SU-DHL-6 (cell line): ENCODE data around the gene BCL2L1.

Source experiments
- H2AFZ ChIP-seq: fragments of 200-600 bp; sonication (generic); 2 replicates; pipeline ENCODE4 v1.6.1; 2014; ENCODE audit warnings: low read depth, mild to moderate bottlenecking, moderate library complexity, mixed read lengths, antibody characterized with exemption, low read length; ENCODE audit not compliant: severe bottlenecking
- H3F3A ChIP-seq: fragments of 200-600 bp; shearing (Covaris generic); 2 replicates; pipeline ENCODE4 v1.6.0; 2016; ENCODE audit warnings: antibody characterized with exemption, mild to moderate bottlenecking; ENCODE audit not compliant: insufficient read depth
- H3K27ac ChIP-seq: fragments of 200-600 bp; sonication (generic); 2 replicates; pipeline ENCODE4 v1.5.1; 2016; ENCODE audit warnings: low read depth, mild to moderate bottlenecking, low read length, moderate library complexity, mixed read lengths
- H3K27me3 ChIP-seq: fragments of 200-600 bp; sonication (generic), shearing (Covaris generic); 2 replicates; pipeline ENCODE4 v1.6.0; 2014; ENCODE audit warnings: mild to moderate bottlenecking, low read length
- H3K36me3 ChIP-seq: fragments of 200-600 bp; sonication (generic); 2 replicates; pipeline ENCODE4 v1.6.1; 2014; ENCODE audit warnings: mild to moderate bottlenecking, low read length, mixed read lengths
- H3K4me2 ChIP-seq: fragments of 300-600, 200-600 bp; shearing (Covaris generic), sonication (generic); 2 replicates; pipeline ENCODE4 v1.6.0; 2014; ENCODE audit warnings: low read length, low read depth, mild to moderate bottlenecking; ENCODE audit not compliant: poor library complexity, severe bottlenecking
- H3K4me3 ChIP-seq: fragments of 200-600 bp; sonication (generic); 2 replicates; pipeline ENCODE4 v1.5.1; 2014; ENCODE audit warnings: antibody characterized with exemption, low read length, mild to moderate bottlenecking, mixed read lengths; ENCODE audit not compliant: insufficient read depth, poor library complexity, severe bottlenecking
- H3K79me2 ChIP-seq: fragments of 200-600 bp; sonication (generic); 2 replicates; pipeline ENCODE4 v1.6.1; 2014; ENCODE audit warnings: mild to moderate bottlenecking, low read length, moderate library complexity; ENCODE audit not compliant: insufficient read depth
- H3K9ac ChIP-seq: fragments of 200-600 bp; sonication (generic); 2 replicates; pipeline ENCODE4 v1.7.0; 2014; ENCODE audit warnings: mild to moderate bottlenecking, low read length
- H3K9me2 ChIP-seq: fragments of 200-600 bp; sonication (generic); replicated peaks from 2 replicates; pipeline ENCODE4 v1.6.1; 2014; ENCODE audit warnings: low read length; ENCODE audit not compliant: insufficient read depth
- H3K9me3 ChIP-seq: fragments of 200-600 bp; sonication (generic); 2 replicates; pipeline ENCODE4 v1.6.1; 2014; ENCODE audit warnings: low read length, mixed read lengths; ENCODE audit not compliant: insufficient read depth
- H4K20me1 ChIP-seq: fragments of 200-600 bp; sonication (generic); 2 replicates; pipeline ENCODE4 v1.6.1; 2014; ENCODE audit warnings: low read depth, mild to moderate bottlenecking, antibody characterized with exemption, low read length, moderate library complexity, mixed read lengths
- EZH2phosphoT487 ChIP-seq: fragments of 200-600 bp; sonication (generic), shearing (Covaris generic); conservative IDR thresholded peaks from 2 replicates; pipeline ENCODE4 v1.6.1; 2018; ENCODE audit warnings: mild to moderate bottlenecking, antibody characterized with exemption, low read length, moderate library complexity, mixed read lengths
- TF ChIP-seq, protein P1 (sequence below): fragments of 200-600 bp; sonication (generic); IDR thresholded peaks from one replicate; pipeline ENCODE4 v1.5.1; 2017; ENCODE audit warnings: antibody characterized with exemption, mild to moderate bottlenecking, low read length, moderate library complexity; ENCODE audit not compliant: insufficient read depth, poor library complexity, severe bottlenecking

Gene BCL2L1

DNA sequence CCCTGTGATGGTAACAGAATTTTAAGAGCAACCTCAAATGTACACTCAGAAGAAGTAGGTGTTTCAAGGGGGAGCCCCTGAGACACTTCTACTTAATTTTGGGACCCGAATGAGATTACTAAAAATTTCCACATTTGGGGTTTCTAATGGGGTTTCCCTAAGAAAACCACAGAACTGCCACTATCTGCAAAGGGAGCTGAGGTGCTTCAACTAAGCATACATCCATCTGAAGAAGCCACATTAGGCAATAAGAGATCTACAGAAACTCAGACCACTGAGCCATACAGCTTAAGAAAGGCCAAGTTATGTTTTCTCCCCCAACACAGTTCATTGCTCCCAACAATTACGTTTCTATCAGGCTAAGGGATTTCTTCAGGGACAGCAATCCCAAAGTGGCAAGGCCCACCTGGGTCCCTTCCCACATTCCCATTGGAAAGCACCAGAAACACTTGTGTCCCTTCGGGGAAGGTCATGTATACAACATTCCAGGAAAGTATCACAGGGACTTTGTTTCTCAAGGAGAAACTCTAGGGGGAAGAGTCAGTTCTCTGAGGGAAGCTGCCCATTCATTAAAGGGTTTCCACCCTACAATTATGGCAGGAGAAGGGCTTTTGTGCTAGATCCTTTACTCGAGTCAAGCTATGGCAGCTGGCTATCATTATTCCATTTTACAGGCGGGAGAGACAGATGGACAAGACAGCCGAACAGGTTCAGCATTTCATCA lies 5.0 kb downstream of the BCL2L1 start:
- Histone ChIP-seq H3F3A (peaks cover 16% of the 10 kb centered on the region), H3K79me2 (peaks cover 89% of the 10 kb centered on the region), H3K4me2 (peak overlapping the region; percentile 78), H3K9me3 (no peaks in the 10 kb centered on the region), H3K9me2 (no peaks in the 10 kb centered on the region), H4K20me1 (no peaks in the 10 kb centered on the region), H3K9ac (peak overlapping the region; percentile 36), H3K4me3 (peak overlapping the region; percentile 27), H3K36me3 (no peaks in the 10 kb centered on the region), H3K27me3 (no peaks in the 10 kb centered on the region), H3K27ac (peak overlapping the region; percentile 78), H2AFZ (no peak overlapping the region)
- TF ChIP-seq, protein P1, sequence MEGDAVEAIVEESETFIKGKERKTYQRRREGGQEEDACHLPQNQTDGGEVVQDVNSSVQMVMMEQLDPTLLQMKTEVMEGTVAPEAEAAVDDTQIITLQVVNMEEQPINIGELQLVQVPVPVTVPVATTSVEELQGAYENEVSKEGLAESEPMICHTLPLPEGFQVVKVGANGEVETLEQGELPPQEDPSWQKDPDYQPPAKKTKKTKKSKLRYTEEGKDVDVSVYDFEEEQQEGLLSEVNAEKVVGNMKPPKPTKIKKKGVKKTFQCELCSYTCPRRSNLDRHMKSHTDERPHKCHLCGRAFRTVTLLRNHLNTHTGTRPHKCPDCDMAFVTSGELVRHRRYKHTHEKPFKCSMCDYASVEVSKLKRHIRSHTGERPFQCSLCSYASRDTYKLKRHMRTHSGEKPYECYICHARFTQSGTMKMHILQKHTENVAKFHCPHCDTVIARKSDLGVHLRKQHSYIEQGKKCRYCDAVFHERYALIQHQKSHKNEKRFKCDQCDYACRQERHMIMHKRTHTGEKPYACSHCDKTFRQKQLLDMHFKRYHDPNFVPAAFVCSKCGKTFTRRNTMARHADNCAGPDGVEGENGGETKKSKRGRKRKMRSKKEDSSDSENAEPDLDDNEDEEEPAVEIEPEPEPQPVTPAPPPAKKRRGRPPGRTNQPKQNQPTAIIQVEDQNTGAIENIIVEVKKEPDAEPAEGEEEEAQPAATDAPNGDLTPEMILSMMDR, result no peak
- TF ChIP-seq EZH2phosphoT487, result no peak

DNA sequence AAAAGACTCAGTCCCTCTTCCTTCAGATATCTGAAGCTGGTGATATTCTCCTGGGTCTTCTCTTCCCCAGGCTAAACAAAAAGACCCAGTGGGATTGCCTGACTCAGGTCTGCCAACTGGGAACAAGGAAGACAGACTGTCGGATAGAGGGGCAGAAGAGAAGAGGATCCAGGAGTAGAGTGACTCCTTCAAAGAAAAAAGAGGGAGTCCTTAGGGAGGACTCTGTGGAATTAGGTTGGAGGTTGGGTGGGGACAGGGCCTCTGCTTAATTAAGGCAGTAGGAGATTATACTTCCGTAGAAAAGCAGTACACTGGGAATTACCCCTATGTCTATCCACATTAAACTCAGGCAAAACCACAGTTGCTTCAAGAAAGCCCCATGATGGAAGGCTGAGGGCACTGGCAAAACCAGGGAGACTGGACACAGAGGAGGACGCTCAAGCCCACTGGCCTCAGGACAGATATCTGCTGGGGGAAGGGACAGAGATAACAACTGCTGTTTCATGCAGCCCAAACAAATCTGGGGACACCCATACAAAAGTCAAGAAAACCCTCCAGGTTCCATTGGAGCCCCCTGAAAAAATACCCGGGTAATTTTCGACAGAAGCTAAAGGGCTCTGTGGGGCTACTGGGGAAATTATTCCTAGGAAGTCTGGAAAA lies 5.7 kb downstream of the BCL2L1 start:
- no peaks in the 10 kb centered on the region for H3K9me3 ChIP-seq
- TF ChIP-seq, protein P1, result no peak
- no peak for TF ChIP-seq EZH2phosphoT487
- peak overlapping the region; percentile 36; the same call in 1 of the 2 replicates for H3K9ac ChIP-seq
- H4K20me1 ChIP-seq, result no peaks in the 10 kb centered on the region
- peaks cover 16% of the 10 kb centered on the region for H3F3A ChIP-seq
- no peak overlapping the region for H2AFZ ChIP-seq
- peak overlapping the region; percentile 78 for H3K27ac ChIP-seq
- peak overlapping the region; percentile 78 for H3K4me2 ChIP-seq
- H3K4me3 ChIP-seq, result peak overlapping the region; percentile 27
- H3K9me2 ChIP-seq, result no peaks in the 10 kb centered on the region
- H3K27me3 ChIP-seq, result no peaks in the 10 kb centered on the region
- H3K79me2 ChIP-seq, result peaks cover 88% of the 10 kb centered on the region
- H3K36me3 ChIP-seq, result no peaks in the 10 kb centered on the region

DNA sequence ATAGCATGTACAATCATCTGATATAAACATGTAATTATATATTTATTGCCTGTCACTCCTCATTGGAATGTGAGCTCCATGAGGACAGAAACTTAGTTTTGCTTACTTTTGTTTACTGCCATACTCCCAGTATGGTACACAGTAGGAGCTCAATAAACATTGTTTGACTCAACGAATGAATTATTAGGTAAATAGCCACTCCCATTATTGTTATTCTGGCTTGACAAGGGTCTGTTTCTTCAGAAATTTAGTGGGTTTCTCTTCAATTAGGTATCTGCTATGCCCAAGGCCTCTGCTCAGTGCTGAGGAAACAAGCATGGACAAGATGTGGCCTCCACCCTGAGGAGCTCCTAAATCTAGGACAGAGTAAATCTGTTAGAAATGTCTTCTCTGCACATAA lies 6.3 kb downstream of the BCL2L1 start:
- Histone ChIP-seq H3K4me2 (peak overlapping the region; percentile 78), H4K20me1 (no peaks in the 10 kb centered on the region), H3K27me3 (no peaks in the 10 kb centered on the region), H3K9me2 (no peaks in the 10 kb centered on the region), H2AFZ (no peak overlapping the region), H3K4me3 (no peak overlapping the region), H3K79me2 (peaks cover 88% of the 10 kb centered on the region), H3F3A (peaks cover 12% of the 10 kb centered on the region), H3K36me3 (no peaks in the 10 kb centered on the region), H3K9me3 (no peaks in the 10 kb centered on the region), H3K9ac (peak overlapping the region; percentile 36; the same call in 1 of the 2 replicates), H3K27ac (peak overlapping the region; percentile 78)
- no peak for TF ChIP-seq EZH2phosphoT487
- TF ChIP-seq, protein P1, result no peak
